Tibial nerve (tissue), 4 donors: Measurements from ENCODE around the gene CNST. TPM values are rescaled to one million over a fixed set of nuclear protein-coding genes. Genes with fewer than 3 reads are reported as not detected.
A peak's percentile ranks its signal among the peaks of the same experiment; 100 is the strongest.
"Not testable (repeated sequence)": the region's sequence is repeated elsewhere in the genome, so short reads cannot be mapped to it uniquely, and the experiment has no call there.

ENCODE experiments used
- DNase-seq, 2 donors: peaks; one replicate each; pipeline ENCODE4 v3.0.0-alpha.2; 2019; ENCODE audit warnings: low spot score in 2 of 2
- H3K27ac ChIP-seq, 4 donors: fragments of 200-600 bp; sonication (generic) in 3 of 4; one replicate each; pipeline ENCODE4 v1.5.1; 2017 to 2019; ENCODE audit warnings: mild to moderate bottlenecking in 1 of 4
- H3K27me3 ChIP-seq, 2 donors: fragments of 200-600 bp; sonication (generic) in 1 of 2; one replicate each; pipeline versions ENCODE4 v1.5.1 to v1.6.0; 2017 to 2019
- H3K36me3 ChIP-seq, 3 donors: fragments of 200-600 bp; sonication (generic); one replicate each; pipeline ENCODE4 v1.5.1; 2018 to 2019
- H3K4me1 ChIP-seq, 4 donors: fragments of 200-600 bp; sonication (generic) in 3 of 4; one replicate each; pipeline ENCODE4 v1.5.1; 2017 to 2019
- H3K4me3 ChIP-seq, 4 donors: fragments of 200-600 bp; sonication (generic) in 3 of 4; one replicate each; pipeline ENCODE4 v1.5.1; 2017 to 2019; ENCODE audit warnings: mild to moderate bottlenecking in 1 of 4, moderate library complexity in 1 of 4
- H3K9me3 ChIP-seq, 4 donors: fragments of 200-600 bp; sonication (generic) in 3 of 4; one replicate each; pipeline ENCODE4 v1.5.1; 2017 to 2019
- EP300 ChIP-seq, 2 donors: sonication (generic); formaldehyde crosslinking; IDR thresholded peaks; one replicate each; pipeline ENCODE4 v1.6.1; 2017; ENCODE audit warnings: antibody characterized with exemption in 2 of 2, mild to moderate bottlenecking in 1 of 2
- POLR2A ChIP-seq, 2 donors: fragments of 450-650 bp; IDR thresholded peaks; one replicate each; pipeline ENCODE4 v1.6.1; 2017; ENCODE audit warnings: antibody characterized with exemption in 2 of 2, mild to moderate bottlenecking in 2 of 2, moderate library complexity in 2 of 2
- WGBS, 2 donors: methylation state at CpG; one replicate each; pipeline ENCODE4 v1.1.5; 2018; 5-methylcytosine and 5-hydroxymethylcytosine counted together
- total RNA-seq, 4 donors: library from RNA; depleted of rRNA; stranded (reverse); fragments of >200 nt; gene quantifications; one replicate each; pipeline ENCODE4 v1.1.0, GENCODE V29; 2016
- TF ChIP-seq, protein P1 (sequence below), 5 experiments: fragments of 200-600 bp in 3 of 5; fragments of 450-650 bp in 2 of 5; sonication (generic) in 3 of 5; IDR thresholded peaks; one replicate each; pipeline ENCODE4 v1.5.1; 2016 to 2019; ENCODE audit warnings: antibody characterized with exemption in 5 of 5, mild to moderate bottlenecking in 3 of 5, moderate library complexity in 2 of 5

Gene CNST
- total RNA-seq, 4 donors from 2014 or later, result 16.5 to 20.3 (median 17.9) TPM

DNA sequence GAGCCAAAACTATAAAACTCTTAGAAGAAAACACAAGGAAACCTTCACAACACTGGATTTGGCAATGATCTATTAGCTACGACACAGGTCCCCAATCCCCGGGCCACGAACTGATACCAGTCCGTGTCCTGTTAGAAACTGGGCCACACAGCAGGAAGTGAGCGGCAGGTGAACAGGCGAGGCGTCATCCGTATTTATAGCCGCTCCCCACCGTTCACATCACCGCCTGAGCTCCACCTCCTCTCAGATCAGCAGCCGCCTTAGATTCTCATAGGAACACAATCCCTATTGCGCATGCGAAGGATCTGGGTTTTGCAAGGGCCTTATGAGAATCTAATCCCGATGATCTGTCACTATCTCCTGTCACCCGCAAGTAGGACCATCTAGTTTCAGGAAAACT is 12.1 kb upstream of the CNST start:
- DNase-seq, result no peak
- Histone ChIP-seq H3K27me3 (no peaks in the 10 kb centered on the region), H3K4me1 (no peaks in the 10 kb centered on the region), H3K4me3 (no peak overlapping the region), H3K9me3 (no peaks in the 10 kb centered on the region), H3K36me3 (peaks cover 3 to 94% (median 12%) of the 10 kb centered on the region in 3 donors), H3K27ac (no peak overlapping the region)
- TF ChIP-seq, protein P1, sequence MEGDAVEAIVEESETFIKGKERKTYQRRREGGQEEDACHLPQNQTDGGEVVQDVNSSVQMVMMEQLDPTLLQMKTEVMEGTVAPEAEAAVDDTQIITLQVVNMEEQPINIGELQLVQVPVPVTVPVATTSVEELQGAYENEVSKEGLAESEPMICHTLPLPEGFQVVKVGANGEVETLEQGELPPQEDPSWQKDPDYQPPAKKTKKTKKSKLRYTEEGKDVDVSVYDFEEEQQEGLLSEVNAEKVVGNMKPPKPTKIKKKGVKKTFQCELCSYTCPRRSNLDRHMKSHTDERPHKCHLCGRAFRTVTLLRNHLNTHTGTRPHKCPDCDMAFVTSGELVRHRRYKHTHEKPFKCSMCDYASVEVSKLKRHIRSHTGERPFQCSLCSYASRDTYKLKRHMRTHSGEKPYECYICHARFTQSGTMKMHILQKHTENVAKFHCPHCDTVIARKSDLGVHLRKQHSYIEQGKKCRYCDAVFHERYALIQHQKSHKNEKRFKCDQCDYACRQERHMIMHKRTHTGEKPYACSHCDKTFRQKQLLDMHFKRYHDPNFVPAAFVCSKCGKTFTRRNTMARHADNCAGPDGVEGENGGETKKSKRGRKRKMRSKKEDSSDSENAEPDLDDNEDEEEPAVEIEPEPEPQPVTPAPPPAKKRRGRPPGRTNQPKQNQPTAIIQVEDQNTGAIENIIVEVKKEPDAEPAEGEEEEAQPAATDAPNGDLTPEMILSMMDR (IDR thresholded peaks at IDR 0.05), result no peak
- TF ChIP-seq EP300 (IDR thresholded peaks at IDR 0.05) (no peak), POLR2A (IDR thresholded peaks at IDR 0.05) (no peak)
- 95 to 96% methylated on average over 16 of the region's 16 CpGs for WGBS, 2 donors

DNA sequence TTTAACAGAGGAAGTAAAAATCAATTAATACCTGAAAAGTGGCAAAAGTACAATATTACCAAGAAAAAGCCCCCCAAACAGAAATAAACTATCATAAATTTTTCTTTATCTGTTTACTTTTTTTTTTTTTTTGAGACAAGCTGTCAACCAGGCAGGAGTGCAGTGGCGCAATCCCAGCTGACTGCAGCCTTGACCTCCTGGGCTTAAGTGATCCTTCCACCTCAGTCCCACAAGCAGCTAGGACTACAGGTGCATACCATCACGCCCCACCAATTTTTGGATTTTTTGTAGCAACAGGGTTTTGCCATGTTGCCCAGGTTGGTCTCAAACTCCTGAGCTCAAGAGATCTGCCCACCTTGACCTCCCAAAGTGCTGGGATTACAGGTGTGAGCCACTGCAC is 8.2 kb upstream of the CNST start:
- no peaks in the 10 kb centered on the region for H3K9me3 ChIP-seq
- H3K4me3 ChIP-seq, result no peak overlapping the region
- H3K36me3 ChIP-seq, result peaks cover 0 to 89% (median 0%) of the 10 kb centered on the region in 3 donors
- 95 to 98% methylated on average over 2 of the region's 2 CpGs for WGBS, 2 donors
- TF ChIP-seq, protein P1 (IDR thresholded peaks at IDR 0.05), result no peak
- TF ChIP-seq POLR2A (IDR thresholded peaks at IDR 0.05) (no peak), EP300 (IDR thresholded peaks at IDR 0.05) (no peak)
- no peaks in the 10 kb centered on the region for H3K4me1 ChIP-seq
- H3K27me3 ChIP-seq, result no peaks in the 10 kb centered on the region
- DNase-seq, result no peak
- H3K27ac ChIP-seq, result no peak overlapping the region

DNA sequence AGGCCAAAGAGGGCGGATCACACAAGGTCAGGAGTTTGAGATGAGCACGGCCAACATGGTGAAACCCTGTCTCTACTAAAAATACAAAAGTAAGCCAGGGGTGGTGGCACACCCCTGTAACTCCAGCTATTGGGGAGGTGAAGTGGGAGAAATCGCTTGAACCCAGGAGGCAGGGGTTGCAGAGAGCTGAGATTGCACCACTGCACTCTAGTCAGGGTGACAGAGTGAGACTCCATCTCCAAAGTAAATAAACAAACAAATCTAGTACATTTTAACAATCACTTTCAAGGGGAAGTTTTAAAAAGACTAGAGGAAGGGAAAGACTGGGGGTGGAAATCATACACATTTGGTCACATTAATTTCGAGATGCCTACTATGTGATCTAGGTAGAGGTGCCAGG is 6.9 kb upstream of the CNST start:
- Histone ChIP-seq H3K9me3 (no peaks in the 10 kb centered on the region), H3K36me3 (peaks cover 0 to 82% (median 2%) of the 10 kb centered on the region in 3 donors)

DNA sequence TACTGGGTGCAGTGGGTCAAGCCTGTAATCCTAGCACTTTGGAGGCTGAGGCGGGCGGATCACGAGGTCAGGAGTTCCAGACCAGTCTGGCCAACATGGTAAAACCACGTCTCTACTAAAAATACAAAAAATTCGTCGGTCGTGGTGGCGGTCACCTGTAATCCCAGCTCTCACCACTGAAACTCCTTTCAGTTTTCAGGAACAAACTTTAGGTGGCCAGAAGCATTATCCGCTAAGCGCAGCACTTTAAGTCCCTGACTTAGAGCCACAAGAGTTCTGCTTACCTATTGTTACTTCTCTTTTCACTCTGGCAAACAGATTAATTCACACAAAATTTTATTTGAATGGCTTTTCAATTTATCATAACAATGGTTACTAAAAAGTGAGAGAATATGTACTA is 5.4 kb upstream of the CNST start:
- H3K9me3 ChIP-seq, H3K27me3 ChIP-seq, DNase-seq, H3K4me3 ChIP-seq, H3K27ac ChIP-seq: not testable (repeated sequence)
- peaks cover 0 to 18% (median 9%) of the 10 kb centered on the region in 4 donors for H3K4me1 ChIP-seq
- 86 to 88% methylated on average over 10 of the region's 10 CpGs for WGBS, 2 donors
- peaks cover 0 to 66% (median 2%) of the 10 kb centered on the region in 3 donors for H3K36me3 ChIP-seq

More for the DNA sequence above, 6.9 kb upstream of the CNST start:
- Histone ChIP-seq H3K4me1 (peaks cover 0 to 5% (median 0%) of the 10 kb centered on the region in 4 donors), H3K27me3 (no peaks in the 10 kb centered on the region), H3K4me3 (no peak overlapping the region), H3K27ac (no peak overlapping the region)
- WGBS, 2 donors, result 95 to 98% methylated on average over 4 of the region's 4 CpGs
- no peak for DNase-seq
- TF ChIP-seq EP300 (IDR thresholded peaks at IDR 0.05) (no peak), POLR2A (IDR thresholded peaks at IDR 0.05) (no peak)
- TF ChIP-seq, protein P1 (IDR thresholded peaks at IDR 0.05), result no peak

DNA sequence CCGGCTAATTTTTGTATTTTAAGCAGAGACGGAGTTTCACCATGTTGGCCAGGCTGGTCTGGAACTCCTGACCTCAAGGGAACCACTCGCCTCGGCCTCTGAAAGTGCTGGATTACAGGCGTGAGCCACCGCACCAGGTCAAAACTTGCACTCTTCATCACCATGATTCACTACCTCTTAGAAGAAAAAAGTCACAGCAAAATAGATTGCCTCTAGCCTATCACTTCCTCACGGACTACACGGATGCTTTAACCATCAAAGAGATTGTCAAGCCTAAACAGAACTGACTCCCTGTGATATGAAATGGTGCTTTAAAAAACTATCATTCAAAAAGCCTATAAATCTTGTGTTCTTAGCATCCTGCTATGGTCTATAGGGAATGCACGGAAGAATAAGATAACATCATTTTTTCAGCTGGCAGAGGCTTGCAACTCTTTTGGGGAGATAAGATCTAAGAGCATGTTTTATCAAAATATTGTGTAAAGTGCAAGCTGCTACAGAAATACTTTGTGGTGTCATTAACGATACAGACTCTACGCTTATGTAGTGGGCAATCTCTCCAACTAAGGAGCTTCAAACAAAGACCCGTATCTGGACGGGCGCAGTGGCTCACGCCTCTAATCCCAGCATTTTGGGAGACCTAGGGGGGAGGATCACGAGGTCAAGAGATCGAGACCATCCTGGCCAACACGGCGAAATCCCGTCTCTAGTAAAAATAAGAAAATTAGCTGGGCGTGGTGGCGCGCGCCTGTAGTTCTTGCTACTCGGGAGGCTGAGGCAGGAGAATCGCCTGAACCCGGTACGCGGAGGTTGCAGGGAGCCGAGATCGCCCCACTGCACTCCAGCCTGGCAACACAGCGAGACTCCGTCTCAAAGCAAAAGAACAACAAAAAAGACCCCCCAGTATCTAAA is 1.2 kb upstream of the CNST start:
- no peak for DNase-seq
- 36 to 40% methylated on average over 33 of the region's 33 CpGs for whole genome bisulfite sequencing, 2 donors
- Histone ChIP-seq H3K36me3 (peaks cover 0 to 28% (median 2%) of the 10 kb centered on the region in 3 donors), H3K27ac (peak overlapping the region; percentile 76 to 95 (median 85)), H3K4me1 (peaks cover 3 to 37% (median 27%) of the 10 kb centered on the region in 4 donors), H3K4me3 (peak overlapping the region; percentile 54 to 96 (median 84)), H3K9me3 (no peaks in the 10 kb centered on the region), H3K27me3 (no peaks in the 10 kb centered on the region)
- TF ChIP-seq POLR2A (IDR thresholded peaks at IDR 0.05), result no peak
- TF ChIP-seq, protein P1 (IDR thresholded peaks at IDR 0.05), result no peak
- TF ChIP-seq EP300 (IDR thresholded peaks at IDR 0.05), result no peak
